HG02981 (cell line): Measurements from ENCODE around the gene CHMP2B.
"Not testable (repeated sequence)": the region's sequence is repeated elsewhere in the genome, so short reads cannot be mapped to it uniquely, and the experiment has no call there.

Experiments used
- ATAC-seq: cut with Tn5 transposase; IDR thresholded peaks from one replicate; pipeline ENCODE4 v1.9.1; 2021; ENCODE audit warnings: mild to moderate bottlenecking, moderate library complexity; ENCODE audit not compliant: unreplicated experiment

Gene CHMP2B

DNA sequence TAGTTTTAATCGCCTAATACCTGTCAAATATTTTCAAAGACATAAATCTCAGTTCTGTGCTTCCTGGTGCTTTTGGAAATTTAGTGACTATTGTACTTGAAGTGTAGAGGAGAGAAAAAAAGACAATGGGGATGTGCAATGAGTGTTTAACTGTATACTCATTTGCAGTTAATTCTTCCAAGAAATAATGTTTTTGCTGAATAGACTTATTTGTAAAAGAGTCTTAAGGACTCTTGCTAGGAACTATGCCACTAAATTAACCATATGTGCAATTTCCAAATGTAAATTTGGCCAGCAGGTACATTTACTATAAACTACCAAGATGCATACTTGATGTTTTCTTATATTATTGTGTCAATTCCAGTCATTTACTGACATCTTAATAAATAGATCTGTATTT lies 2.0 kb downstream of the CHMP2B start:
- ATAC-seq: no peak

DNA sequence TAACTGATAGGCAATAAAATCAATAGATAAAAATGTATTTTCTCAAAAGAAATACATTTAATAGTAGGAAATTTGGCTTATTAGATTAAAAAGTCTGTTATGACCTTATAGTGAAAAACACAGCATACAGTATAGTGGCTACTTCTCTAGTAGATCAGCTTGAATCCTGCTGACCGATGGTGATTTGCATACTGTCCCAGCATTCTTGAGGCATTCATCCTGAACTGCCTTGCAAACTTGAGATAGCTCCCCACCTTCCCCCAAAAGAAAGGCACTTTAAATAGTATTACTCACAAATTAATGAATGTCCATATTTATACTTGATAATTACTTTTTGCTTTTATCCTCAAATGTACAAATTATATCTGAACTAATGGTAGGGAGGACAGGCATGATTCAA lies 6.7 kb downstream of the CHMP2B start:
- no peak for ATAC-seq

DNA sequence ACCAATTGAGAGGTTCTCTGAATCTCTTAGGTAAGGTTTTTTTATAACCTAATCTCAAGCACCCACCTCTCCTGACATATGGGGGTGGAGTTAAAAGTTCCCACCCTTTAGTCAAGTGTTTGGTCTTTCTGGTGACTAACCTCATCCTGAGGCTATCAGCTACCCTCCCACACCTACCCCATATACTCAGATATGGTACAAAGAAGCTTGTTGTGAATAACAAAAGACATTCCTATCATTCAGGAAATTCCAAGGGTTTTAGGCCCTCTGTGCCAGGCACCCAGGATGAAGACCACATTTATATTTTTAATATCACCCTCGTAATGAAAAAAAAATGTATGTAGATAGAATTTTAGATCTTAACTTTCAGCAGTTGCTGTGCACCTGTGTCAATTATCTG lies 9.0 kb downstream of the CHMP2B start:
- no peak for ATAC-seq

DNA sequence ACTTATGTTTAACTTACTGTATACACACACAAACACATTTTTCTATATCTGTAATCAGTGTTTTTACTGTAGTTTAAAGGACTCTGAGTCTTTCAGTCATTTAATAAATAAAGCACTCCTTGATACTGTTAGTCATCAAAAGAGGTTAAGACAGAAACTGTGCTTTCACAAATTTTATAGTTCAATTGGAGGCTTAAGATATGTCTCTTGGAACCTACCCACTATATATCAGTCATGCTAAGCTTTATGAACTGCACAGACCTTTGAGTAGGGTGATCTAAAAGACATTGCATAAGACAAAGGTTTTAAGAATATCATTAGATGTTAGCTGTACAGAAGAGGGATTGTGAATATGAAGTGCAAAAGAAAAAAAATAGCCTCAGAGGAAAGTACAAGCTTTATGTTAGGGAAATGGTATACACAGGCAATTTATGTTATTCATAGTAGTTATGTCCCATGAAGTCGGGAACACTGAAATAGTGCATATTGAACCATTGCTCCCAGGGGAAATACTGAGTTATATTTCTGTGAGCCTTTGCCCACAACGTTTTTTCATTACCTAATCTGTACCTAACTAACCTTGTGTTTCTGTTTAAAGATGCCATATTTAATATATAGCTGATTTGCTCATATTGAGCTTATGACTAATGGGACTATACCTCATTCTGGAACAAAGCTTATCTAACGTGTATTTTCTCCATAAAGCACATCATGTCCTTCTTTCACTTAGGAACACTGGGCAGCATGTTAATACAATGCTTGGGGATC lies 19.7 kb downstream of the CHMP2B start:
- ATAC-seq: no peak

DNA sequence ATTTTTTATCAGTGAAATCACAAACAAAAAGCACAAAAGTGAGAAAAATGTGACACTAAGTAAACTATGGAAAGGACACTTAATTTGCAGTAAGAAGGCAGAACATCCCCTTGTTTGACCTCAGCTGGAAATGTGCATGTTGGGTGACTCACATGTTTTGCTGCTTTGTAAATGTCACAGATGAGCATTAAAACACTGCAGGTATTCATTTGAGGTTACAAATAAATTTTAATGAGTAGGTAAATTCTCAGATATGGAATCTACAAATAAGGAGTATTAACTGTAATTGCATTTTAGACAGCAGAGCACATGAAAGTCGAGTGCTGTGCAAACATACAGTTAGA lies 20.3 kb downstream of the CHMP2B start:
- ATAC-seq: no peak

DNA sequence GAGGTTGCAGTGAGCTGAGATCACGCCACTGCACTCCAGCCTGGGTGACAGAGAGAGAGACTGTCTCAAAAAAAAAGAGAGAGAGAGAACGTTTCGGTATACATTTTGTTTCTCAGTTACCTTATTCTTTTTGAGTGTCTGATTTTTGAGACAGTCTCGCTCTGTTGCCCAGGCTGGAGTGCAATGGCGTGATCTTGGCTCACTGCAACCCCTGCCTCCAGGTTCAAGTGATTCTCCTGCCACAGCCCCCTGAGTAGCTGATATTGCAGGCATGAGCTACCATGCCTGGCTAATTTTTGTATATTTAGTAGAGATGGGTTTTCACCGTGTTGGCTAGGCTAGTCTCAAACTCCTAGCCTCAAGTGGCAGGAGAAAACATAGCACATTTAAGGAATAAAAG lies 21.1 kb downstream of the CHMP2B start:
- not testable (repeated sequence) for ATAC-seq

DNA sequence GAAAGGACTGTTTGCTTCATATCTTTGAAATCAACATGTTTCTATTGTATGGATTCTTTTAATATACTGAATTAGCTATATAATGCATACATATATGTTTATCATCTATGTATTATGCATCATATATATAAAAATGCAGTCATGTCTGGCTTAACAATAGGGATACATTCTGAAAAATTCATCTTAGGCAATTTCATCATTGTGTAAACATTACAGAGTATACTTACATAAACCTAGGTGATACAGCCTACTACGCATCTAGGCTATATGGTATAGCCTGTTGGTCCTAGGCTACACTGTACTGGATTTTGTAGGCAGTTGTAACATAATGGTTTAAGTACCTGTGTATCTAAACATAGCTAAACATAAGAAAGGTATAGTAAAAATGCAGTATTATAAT lies 21.7 kb downstream of the CHMP2B start:
- ATAC-seq: no peak

DNA sequence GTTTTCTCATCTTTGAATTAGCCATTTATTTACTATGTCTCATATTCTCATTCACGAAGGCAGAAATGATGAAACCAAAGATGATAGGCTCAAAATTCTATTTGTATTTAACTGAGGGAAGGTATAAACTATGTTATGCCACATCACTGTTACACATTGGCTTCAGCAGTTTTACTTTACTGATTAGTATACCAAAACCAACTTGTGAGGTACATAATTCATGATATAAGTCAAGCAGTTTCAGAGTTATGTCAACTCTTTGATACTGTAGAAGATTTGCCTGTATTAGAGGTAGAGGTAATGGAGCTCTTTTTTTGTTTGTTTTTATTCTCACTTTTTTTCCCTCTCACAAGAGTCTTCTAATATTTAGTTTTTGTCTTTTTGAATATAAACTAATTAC lies 22.9 kb downstream of the CHMP2B start:
- no peak for ATAC-seq

DNA sequence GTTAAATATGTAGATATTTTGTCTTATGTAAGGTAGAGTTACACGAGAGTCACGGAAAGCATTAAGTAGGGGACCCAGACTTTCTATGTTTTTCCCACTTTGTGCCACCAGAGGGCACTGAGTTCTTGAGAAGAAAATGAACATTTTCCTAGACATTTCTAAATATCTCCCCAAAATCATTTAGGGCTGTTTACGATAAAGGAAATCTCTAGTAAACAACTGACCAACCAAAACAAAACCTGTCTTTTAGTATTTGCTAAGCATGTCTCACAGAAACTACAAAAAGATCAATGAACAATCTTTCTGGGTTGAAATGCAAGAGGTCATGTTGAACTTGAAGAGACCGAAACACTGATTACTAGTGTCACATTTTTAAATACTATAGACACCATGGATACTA lies 33.2 kb downstream of the CHMP2B start:
- ATAC-seq: peak; percentile 74

DNA sequence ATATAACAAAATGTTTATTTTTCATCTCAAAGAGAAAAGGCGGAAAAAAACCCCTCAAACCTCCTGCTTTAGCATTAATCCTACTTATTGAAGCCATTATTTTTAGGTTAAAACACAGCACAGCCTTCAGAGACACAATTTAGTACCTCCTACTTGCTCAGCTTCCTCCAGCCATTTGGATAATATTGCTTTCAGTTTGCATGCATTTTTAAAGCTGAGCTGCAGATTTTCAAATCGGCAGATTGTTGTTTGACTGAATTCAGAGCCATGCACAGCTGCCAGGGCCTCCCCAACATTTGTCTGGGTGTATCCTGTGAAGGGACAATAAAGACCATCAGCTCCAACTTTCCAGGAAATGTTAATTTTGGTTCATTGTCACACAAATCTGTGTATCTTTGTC lies 34.8 kb downstream of the CHMP2B start:
- no peak for ATAC-seq

DNA sequence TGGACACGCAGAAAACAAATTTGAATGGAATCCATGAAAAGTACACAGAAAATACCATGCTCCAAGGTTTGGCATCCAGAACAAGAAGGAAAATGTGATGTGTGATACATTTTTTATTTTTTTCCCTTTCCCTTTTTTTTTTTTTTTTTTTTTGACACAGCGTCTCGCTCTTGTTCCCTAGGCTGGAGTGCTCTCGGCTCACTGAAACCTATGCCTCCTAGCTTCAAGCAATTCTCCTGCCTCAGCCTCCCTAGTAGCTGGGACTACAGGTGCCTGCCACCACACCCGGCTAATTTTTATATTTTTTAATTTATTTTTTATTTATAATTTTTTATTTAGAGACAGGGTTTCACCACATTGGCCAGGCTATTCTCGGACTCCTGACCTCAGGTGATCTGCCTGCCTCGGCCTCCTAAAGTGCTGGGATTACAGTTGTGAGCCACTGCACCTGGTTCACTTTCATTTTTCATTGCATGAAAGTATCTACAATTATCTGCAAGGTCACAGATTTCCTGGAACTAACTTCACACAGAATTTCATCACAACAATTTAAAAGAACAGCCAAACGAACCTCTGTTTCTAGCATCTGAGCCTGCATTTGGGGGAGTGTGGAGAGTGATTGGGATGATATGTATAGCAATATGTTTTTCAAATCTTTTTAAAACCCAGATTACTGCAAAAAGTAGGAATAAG lies 41.0 kb downstream of the CHMP2B start:
- ATAC-seq: no peak

DNA sequence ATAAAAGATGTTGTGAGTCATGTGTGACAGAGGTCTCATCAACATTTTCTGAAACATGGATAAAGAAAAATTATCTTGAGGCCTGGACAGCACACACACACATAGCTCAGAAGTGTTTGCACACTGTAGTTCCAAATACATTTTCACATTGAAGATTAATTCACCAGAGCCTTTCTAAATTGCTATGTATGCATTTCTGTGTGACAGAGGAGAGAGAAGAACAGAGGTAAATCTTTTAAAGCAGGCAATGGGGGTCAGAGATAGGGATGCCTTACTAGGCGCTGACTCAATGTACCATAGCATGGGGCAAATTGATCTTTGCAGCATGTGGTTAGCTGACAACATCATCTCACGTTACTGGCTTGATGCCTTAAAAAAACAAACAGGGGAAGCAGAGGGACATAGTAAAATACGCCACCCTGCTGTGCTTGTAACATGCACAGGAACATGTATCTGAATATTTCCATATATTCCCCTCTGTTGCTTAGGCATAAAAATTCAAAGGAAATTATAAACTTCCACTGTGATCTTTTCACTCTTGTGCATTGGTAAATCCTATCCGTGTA lies 41.6 kb downstream of the CHMP2B start:
- no peak for ATAC-seq

DNA sequence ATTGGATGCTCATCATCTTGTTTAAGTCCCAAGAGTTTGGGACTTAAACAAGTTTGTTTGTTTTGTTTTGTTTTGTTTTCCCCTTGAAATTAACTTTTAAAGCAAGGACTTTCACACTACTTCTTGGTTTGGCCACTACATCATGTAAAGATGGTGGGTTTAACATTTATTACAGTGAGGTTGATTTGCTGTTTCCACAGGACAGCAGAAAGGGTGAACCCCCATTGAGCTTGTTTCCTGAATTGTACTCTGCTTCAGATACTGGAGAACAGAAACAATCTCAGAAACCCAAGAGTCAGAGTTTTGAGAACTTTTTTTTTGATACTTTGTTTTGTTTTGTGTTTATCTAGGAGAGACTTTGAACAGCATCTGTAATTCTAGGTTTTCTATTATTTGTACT lies 42.6 kb downstream of the CHMP2B start:
- ATAC-seq: no peak

DNA sequence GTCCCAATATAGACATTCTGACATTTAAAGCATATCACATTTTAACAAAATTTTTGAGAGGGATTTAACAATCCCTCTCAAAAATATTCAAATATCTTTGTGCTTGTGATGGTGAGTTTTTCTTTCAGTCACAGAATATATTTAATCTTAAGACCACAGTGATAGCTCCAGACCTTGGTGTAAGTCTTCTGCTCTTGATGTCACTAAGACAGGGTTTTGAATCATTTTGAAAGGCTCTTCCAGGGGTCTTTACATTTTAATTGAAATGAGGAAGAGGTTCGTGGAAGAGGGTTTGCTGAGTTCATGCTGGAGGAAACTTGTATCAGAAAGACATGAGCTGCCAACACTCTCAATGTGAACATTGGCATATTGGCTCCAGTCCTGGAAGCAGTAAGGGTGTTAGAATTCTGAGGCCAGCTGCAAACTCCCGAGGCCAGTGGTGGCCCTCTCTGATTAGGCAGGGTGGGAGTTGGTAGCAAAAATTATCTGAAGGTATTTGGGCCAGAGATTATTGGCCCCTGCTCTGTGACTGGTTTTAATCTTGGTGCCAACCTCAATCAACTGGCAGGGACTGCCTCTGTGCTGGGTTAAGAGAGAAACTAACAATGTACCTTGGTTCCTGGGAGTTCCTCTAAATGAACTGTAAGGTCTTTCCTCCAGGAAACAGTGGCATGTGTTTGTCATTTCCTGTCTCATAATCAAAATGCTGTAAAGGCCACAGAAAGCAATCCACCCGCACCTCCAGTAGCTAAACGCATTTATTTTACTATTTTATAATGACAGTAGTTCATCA lies 44.0 kb downstream of the CHMP2B start:
- ATAC-seq: no peak

DNA sequence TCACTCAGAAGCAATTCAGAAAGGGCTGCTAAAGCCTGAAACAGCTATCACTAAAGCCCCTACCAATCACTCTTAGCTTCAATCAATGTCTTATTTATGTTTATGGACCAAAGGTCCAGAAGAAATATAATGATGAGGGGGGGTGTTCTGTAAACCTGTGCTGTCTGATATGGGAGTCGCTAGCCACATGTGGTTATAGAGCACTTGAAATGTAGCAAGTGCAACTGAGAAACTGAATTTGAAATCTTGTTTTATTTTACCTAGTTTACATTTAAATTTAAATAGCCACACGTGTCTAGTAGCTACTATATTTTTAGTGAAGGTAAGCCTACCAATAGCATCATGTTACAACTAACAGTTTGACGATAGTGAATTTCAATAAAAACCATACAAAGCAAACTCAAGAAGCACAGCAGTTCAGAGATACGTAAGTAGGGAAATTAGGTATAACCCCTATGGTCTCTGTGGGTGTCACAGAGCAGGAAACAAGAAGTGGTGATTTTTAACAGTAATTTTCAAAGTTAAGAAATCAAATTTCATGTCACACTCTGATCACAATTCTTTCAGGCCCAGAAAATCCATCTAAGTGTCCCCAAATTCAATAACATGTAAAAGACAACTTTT lies 45.7 kb downstream of the CHMP2B start:
- ATAC-seq: peak; percentile 88

DNA sequence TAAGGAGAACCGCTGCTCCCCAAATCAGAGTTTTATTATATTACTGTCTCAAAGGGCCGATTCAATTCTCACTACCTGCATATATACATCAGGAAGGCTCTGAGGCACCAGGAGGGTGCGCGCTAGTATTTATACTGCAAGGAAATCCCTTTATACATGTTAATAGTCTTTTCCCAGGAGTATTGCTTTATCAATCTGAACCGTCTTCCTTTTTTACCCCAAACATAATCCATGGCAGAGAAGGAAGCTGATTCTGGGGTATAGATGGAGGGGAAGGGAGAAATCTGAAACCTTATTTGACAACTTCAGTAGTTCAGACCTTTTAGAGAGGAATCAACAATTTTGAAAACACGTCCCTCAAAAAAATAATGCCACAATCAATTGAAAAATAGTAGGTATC lies 49.4 kb downstream of the CHMP2B start, which contains the start of gene POU1F1:
Gene POU1F1 (minus strand): TSS at position 101 of the 400 bp plus-strand sequence. CDS start 122 bp downstream, outside the sequence.
- no peak for ATAC-seq

DNA sequence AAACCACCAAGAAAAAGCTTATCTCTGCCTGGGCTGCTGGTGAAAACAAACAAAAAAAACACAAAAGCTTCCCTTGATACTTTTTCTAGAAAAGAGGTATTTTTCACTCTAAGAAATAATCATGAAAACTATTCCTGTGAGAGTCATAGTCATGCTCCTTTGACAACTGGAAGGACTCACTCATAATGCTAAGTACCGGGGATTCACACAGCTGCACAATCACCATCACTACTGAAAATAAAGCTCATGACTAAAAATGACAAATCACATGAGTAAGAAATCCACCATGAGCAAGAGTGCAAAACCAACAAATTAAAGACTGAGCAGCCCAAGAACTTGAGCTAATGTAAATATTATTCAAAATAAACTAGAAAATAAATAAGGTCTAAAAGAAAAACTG lies 59.9 kb downstream of the CHMP2B start:
- no peak for ATAC-seq

DNA sequence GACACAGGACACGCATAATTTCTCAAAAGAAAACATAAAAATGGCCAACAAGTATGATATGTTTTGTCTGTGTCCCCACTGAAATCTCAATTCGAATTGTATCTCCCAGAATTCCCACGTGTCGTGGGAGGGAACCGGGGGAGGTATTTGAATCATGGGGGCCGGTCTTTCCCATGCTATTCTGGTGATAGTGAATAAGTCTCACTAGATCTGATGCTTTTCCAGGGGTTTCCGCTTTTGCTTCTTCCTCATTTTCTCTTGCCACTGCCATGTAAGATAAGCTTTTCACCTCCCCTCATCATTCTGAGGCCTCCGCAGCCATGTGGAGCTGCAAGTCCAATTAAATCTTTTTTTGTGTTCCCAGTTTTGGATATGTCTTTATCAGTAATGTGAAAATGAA lies 61.3 kb downstream of the CHMP2B start:
- ATAC-seq: no peak

DNA sequence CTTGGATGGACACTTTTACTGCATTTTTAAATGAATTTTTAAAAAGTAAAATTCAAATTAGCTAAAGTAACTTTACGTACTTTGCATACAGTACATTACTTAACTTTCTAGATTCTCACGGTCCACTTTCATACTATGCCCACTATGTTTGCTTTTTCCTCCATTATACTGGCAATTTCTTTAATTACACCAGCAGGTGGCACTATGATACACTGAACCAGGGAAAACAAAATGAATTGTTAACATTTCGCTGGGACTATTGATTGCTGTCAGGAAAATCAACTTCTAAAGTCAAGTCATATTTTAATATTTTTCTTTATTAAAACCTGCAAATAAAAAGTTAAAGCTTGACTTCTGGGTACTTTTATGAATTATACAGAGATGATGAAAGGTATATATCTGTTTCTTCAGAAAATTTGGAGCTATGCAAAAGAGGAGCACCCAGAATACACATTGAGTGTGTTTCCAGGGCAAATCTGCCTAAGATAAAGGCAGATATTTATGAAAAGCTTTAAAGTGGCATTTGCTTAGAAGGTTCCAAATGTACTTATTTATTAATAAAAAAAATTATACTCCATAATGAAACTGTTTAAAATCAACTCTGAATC lies 71.1 kb downstream of the CHMP2B start:
- ATAC-seq: peak; percentile 89

DNA sequence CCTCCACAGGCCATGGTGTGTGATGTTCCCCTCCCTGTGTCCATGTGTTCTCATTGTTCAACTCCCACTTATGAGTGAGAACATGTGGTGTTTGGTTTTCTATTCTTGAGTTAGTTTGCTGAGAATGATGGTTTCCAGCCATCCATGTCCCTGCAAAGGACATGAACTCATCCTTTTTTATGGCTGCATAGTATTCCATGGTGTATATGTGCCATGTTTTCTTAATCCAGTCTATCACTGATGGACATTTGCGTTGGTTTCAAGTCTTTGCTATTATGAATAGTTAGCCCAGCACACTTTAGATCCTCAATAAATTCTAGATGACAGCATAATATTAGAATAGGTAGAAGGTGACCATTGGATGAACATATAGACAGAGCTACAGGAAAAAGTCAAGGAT lies 77.9 kb downstream of the CHMP2B start:
- ATAC-seq: not testable (repeated sequence)
